H9 (cell line): ENCODE results near the gene TAF10. TPM values are rescaled to one million over a fixed set of nuclear protein-coding genes. Genes with fewer than 3 reads are reported as not detected.

Experiments
- DNase-seq: peaks from one replicate; pipeline ENCODE4 v3.0.0-alpha.2; 2017
- H2AFZ ChIP-seq: one replicate; pipeline ENCODE4 v1.6.1; 2013; ENCODE audit warnings: mild to moderate bottlenecking, low read length, control low read depth, moderate library complexity
- H2AK5ac ChIP-seq: 2 replicates; pipeline ENCODE4 v1.6.1; 2013; ENCODE audit warnings: low read length, control low read depth, mixed read lengths; ENCODE audit not compliant: insufficient read length
- H2BK120ac ChIP-seq: one replicate; pipeline ENCODE4 v1.6.1; 2013; ENCODE audit warnings: low read depth, mild to moderate bottlenecking, low read length, control low read depth, inconsistent platforms; ENCODE audit not compliant: poor library complexity, severe bottlenecking
- H2BK12ac ChIP-seq: 2 replicates; pipeline ENCODE4 v1.6.1; 2013; ENCODE audit warnings: low read length, control low read depth, mixed read lengths, low read depth; ENCODE audit not compliant: insufficient read length
- H2BK15ac ChIP-seq: 2 replicates; pipeline ENCODE4 v1.6.1; 2013; ENCODE audit warnings: low read depth, low read length, control low read depth
- H2BK20ac ChIP-seq: one replicate; pipeline ENCODE4 v1.6.1; 2013; ENCODE audit warnings: low read depth, mild to moderate bottlenecking, low read length, control low read depth, inconsistent platforms; ENCODE audit not compliant: poor library complexity, severe bottlenecking
- H2BK5ac ChIP-seq: 2 replicates; pipeline ENCODE4 v1.6.1; 2013; ENCODE audit warnings: low read length, control low read depth, mixed read lengths; ENCODE audit not compliant: insufficient read length
- H3K14ac ChIP-seq: 2 replicates; pipeline ENCODE4 v1.6.1; 2013; ENCODE audit warnings: low read length, control low read depth; ENCODE audit not compliant: insufficient read depth
- H3K18ac ChIP-seq: 2 replicates; pipeline ENCODE4 v1.6.1; 2013; ENCODE audit warnings: low read depth, mild to moderate bottlenecking, mixed read lengths, low read length, control low read depth; ENCODE audit not compliant: insufficient read length
- H3K23ac ChIP-seq: 2 replicates; pipeline ENCODE4 v1.6.1; 2013; ENCODE audit warnings: low read length, control low read depth, mixed read lengths, low read depth; ENCODE audit not compliant: insufficient read length
- H3K23me2 ChIP-seq: 2 replicates; pipeline ENCODE4 v1.6.1; 2013; ENCODE audit warnings: low read depth, mild to moderate bottlenecking, mixed read lengths, low read length, control low read depth; ENCODE audit not compliant: insufficient read length, poor library complexity, severe bottlenecking
- H3K27ac ChIP-seq: 2 replicates; pipeline ENCODE4 v1.5.1; 2013; ENCODE audit warnings: low read length, control low read depth, mixed read lengths, low read depth; ENCODE audit not compliant: insufficient read length
- H3K27me3 ChIP-seq: 2 replicates; pipeline ENCODE4 v1.6.1; 2013; ENCODE audit warnings: low read length, control low read depth, inconsistent platforms; ENCODE audit not compliant: insufficient read depth
- H3K4ac ChIP-seq: 2 replicates; pipeline ENCODE4 v1.6.1; 2013; ENCODE audit warnings: low read depth, mild to moderate bottlenecking, control low read depth, inconsistent platforms, low read length, moderate library complexity
- H3K4me1 ChIP-seq: 2 replicates; pipeline ENCODE4 v1.6.1; 2013; ENCODE audit warnings: low read length, control low read depth, inconsistent platforms; ENCODE audit not compliant: insufficient read depth
- H3K4me2 ChIP-seq: 2 replicates; pipeline ENCODE4 v1.6.1; 2013; ENCODE audit warnings: low read length, control low read depth, mixed read lengths; ENCODE audit not compliant: insufficient read length, insufficient read depth
- H3K56ac ChIP-seq: 2 replicates; pipeline ENCODE4 v1.6.1; 2013; ENCODE audit warnings: low read depth, mild to moderate bottlenecking, mixed read lengths, low read length, control low read depth; ENCODE audit not compliant: insufficient read length
- H3K79me1 ChIP-seq: 2 replicates; pipeline ENCODE4 v1.6.1; 2013; ENCODE audit warnings: low read depth, mild to moderate bottlenecking, moderate library complexity, low read length, control low read depth, inconsistent platforms; ENCODE audit not compliant: insufficient read depth, poor library complexity, severe bottlenecking
- H3K79me2 ChIP-seq: 2 replicates; pipeline ENCODE4 v1.6.1; 2013; ENCODE audit warnings: low read length, control low read depth, inconsistent platforms; ENCODE audit not compliant: insufficient read depth
- H3K9ac ChIP-seq: 2 replicates; pipeline ENCODE4 v1.6.1; 2013; ENCODE audit warnings: low read length, control low read depth, mixed read lengths; ENCODE audit not compliant: insufficient read length; ENCODE audit errors: extremely low read depth
- H3K9me3 ChIP-seq: one replicate; pipeline ENCODE4 v1.6.1; 2013; ENCODE audit warnings: low read depth, low read length, inconsistent platforms; ENCODE audit not compliant: control insufficient read depth
- H3T11ph ChIP-seq: one replicate; pipeline ENCODE4 v1.6.1; 2013; ENCODE audit warnings: mild to moderate bottlenecking, low read length, control low read depth, inconsistent platforms
- H4K20me1 ChIP-seq: one replicate; pipeline ENCODE4 v1.6.1; 2013; ENCODE audit not compliant: control insufficient read depth, insufficient read length, insufficient read depth
- H4K5ac ChIP-seq: 2 replicates; pipeline ENCODE4 v1.6.1; 2013; ENCODE audit warnings: low read depth, mild to moderate bottlenecking, mixed read lengths, low read length, control low read depth; ENCODE audit not compliant: insufficient read length
- H4K8ac ChIP-seq: replicated peaks from 2 replicates; pipeline ENCODE4 v1.6.1; 2013; ENCODE audit warnings: low read length, control low read depth, mixed read lengths, low read depth; ENCODE audit not compliant: insufficient read length
- H4K91ac ChIP-seq: 2 replicates; pipeline ENCODE4 v1.6.1; 2013; ENCODE audit warnings: low read depth, mild to moderate bottlenecking, moderate library complexity, mixed read lengths, low read length, control low read depth; ENCODE audit not compliant: insufficient read length
- H3K27ac Mint-ChIP-seq, 3 experiments: 2 replicates in 2 of 3; 3 replicates in 1 of 3; pipeline ENCODE4 v1.8.0; 2020 to 2021; ENCODE audit warnings: mixed read lengths in 3 of 3, mild to moderate bottlenecking in 1 of 3, moderate library complexity in 1 of 3
- H3K27me3 Mint-ChIP-seq: 2 replicates; pipeline ENCODE4 v1.8.0; 2021; ENCODE audit warnings: low read depth, mild to moderate bottlenecking, moderate library complexity, mixed read lengths
- H3K36me3 Mint-ChIP-seq, 3 experiments: 2 replicates in 2 of 3; 3 replicates in 1 of 3; pipeline ENCODE4 v1.8.0; 2020 to 2021; ENCODE audit warnings: low read depth in 3 of 3, mixed read lengths in 3 of 3; ENCODE audit not compliant: insufficient read depth in 1 of 3
- H3K4me1 Mint-ChIP-seq, 2 experiments: 2 replicates each; pipeline ENCODE4 v1.8.0; 2020; ENCODE audit warnings: mixed read lengths in 2 of 2
- H3K4me3 Mint-ChIP-seq, 2 experiments: 2 replicates in 1 of 2; 3 replicates in 1 of 2; pipeline ENCODE4 v1.8.0; 2020 to 2021; ENCODE audit warnings: mild to moderate bottlenecking in 2 of 2, mixed read lengths in 2 of 2, moderate library complexity in 1 of 2
- H3K9me3 Mint-ChIP-seq, 2 experiments: 2 replicates in 1 of 2; 3 replicates in 1 of 2; pipeline ENCODE4 v1.8.0; 2020; ENCODE audit warnings: mild to moderate bottlenecking in 2 of 2, mixed read lengths in 2 of 2, moderate library complexity in 1 of 2
- WGBS: extraction: QIAGEN DNeasy Blood & Tissue Kit; methylation state at CpG from one replicate; pipeline ENCODE4 v1.1.7; 2013; ENCODE audit warnings: missing lambda C conversion rate, low lambda C conversion rate, mixed read lengths; ENCODE audit not compliant: insufficient read length; ENCODE audit errors: extremely low coverage; 5-methylcytosine and 5-hydroxymethylcytosine counted together
- total RNA-seq: library from RNA; stranded (reverse); gene quantifications from 2 replicates; pipeline ENCODE4 v1.2.1, GENCODE V29; 2021
- TF ChIP-seq, protein P1 (sequence below): fragments of 200-600 bp; sonication (generic); conservative IDR thresholded peaks from 3 replicates; pipeline ENCODE4 v1.8.0; 2021; ENCODE audit warnings: antibody characterized with exemption, mild to moderate bottlenecking

TAF10 gene
- total RNA-seq, 1 experiment from 2014 or later, result 198 TPM

DNA sequence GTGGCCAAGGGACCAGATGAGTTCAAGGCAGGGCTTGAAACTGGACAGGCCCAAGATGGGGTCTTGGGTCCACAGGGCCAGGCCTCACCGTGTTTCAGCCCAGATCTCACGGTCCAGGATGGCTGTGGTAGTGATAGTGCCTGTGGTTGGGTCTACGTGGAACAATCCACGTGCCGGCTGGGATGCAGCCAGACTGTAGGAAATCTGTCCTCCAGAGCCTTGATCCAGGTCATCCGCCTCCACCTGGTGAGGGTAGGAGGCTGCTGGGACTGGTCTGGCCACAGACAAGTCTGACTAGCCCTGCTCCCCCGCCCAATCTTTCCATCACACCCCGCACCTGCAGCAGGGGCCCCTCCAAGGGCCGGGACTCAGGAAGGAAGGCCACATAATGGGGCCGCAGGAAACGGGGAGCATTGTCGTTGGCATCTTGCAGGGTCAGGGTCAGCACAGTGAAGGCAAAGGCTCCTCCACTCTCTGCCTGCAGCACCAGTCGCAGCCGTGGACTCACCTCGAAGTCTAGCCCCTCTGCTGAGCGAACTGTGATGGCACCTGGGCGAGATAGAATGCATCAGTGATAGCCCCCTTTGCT is 13.9 kb upstream of the TAF10 start:
- no peaks in the 10 kb centered on the region for H4K20me1 ChIP-seq
- H3K23ac ChIP-seq, result no peak overlapping the region
- H3T11ph ChIP-seq, result no peak overlapping the region
- H2AFZ ChIP-seq, result no peak overlapping the region
- no peak overlapping the region for H2BK15ac ChIP-seq
- no peak overlapping the region for H3K4me2 ChIP-seq
- no peak overlapping the region for H3K18ac ChIP-seq
- no peak overlapping the region for H2BK5ac ChIP-seq
- Mint-ChIP-seq H3K36me3 (peaks cover 2 to 24% (median 9%) of the 10 kb centered on the region in 3 experiments; a peak in 6 of 7 replicates), H3K27me3 (peaks cover 27% of the 10 kb centered on the region), H3K27ac (no peak overlapping the region), H3K4me3 (no peak overlapping the region), H3K9me3 (no peaks in the 10 kb centered on the region), H3K4me1 (peaks cover 3% of the 10 kb centered on the region in 2 experiments; a peak in 3 of 4 replicates)
- no peak overlapping the region for H2AK5ac ChIP-seq
- WGBS, result no CpG with 5 or more reads among the region's 17 CpGs
- no peak overlapping the region for H3K14ac ChIP-seq
- no peak overlapping the region for H3K4ac ChIP-seq
- no peak overlapping the region for H4K5ac ChIP-seq
- no peak overlapping the region for H4K8ac ChIP-seq
- TF ChIP-seq, protein P1, sequence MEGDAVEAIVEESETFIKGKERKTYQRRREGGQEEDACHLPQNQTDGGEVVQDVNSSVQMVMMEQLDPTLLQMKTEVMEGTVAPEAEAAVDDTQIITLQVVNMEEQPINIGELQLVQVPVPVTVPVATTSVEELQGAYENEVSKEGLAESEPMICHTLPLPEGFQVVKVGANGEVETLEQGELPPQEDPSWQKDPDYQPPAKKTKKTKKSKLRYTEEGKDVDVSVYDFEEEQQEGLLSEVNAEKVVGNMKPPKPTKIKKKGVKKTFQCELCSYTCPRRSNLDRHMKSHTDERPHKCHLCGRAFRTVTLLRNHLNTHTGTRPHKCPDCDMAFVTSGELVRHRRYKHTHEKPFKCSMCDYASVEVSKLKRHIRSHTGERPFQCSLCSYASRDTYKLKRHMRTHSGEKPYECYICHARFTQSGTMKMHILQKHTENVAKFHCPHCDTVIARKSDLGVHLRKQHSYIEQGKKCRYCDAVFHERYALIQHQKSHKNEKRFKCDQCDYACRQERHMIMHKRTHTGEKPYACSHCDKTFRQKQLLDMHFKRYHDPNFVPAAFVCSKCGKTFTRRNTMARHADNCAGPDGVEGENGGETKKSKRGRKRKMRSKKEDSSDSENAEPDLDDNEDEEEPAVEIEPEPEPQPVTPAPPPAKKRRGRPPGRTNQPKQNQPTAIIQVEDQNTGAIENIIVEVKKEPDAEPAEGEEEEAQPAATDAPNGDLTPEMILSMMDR, result no peak
- H4K91ac ChIP-seq, result no peak overlapping the region
- H3K9ac ChIP-seq, result no peak overlapping the region
- no peak for DNase-seq
- H3K79me2 ChIP-seq, result no peaks in the 10 kb centered on the region
- H2BK12ac ChIP-seq, result no peak overlapping the region
- H3K27ac ChIP-seq, result no peak overlapping the region
- H2BK120ac ChIP-seq, result no peak overlapping the region
- no peaks in the 10 kb centered on the region for H3K79me1 ChIP-seq
- no peak overlapping the region for H3K56ac ChIP-seq
- H2BK20ac ChIP-seq, result no peak overlapping the region
- H3K9me3 ChIP-seq, result no peaks in the 10 kb centered on the region
- H3K27me3 ChIP-seq, result peaks cover 14% of the 10 kb centered on the region; the same call in 1 of the 2 replicates
- H3K23me2 ChIP-seq, result peaks cover 9% of the 10 kb centered on the region
- H3K4me1 ChIP-seq, result no peaks in the 10 kb centered on the region
